Gastrocnemius medialis (tissue), 4 donors: ENCODE measurements around the gene CAMK2D.

Source experiments
- CTCF ChIP-seq, 5 experiments: fragments of 450-650 bp in 3 of 5; fragments of 200-600 bp in 2 of 5; sonication (generic) in 2 of 5; IDR thresholded peaks in 4 of 5; conservative IDR thresholded peaks in 1 of 5; 1 replicate in 4 of 5; 2 replicates in 1 of 5; pipeline ENCODE4 v1.5.1; 2016 to 2019; ENCODE audit warnings: antibody characterized with exemption in 5 of 5, mild to moderate bottlenecking in 3 of 5, moderate library complexity in 3 of 5
- POLR2A ChIP-seq, 2 donors: fragments of 450-650 bp; IDR thresholded peaks; one replicate each; pipeline ENCODE4 v1.6.1; 2017; ENCODE audit warnings: antibody characterized with exemption in 2 of 2, mild to moderate bottlenecking in 2 of 2, moderate library complexity in 2 of 2

- no peak for TF ChIP-seq POLR2A (IDR thresholded peaks at IDR 0.05)
- no peak for TF ChIP-seq CTCF (IDR thresholded peaks at IDR 0.05 in 4 of 5, conservative IDR thresholded peaks at IDR 0.05 in 1 of 5)
Observed at GRCh38 chr4:113760795-113761619, 531 bp downstream of the CAMK2D start.
